HG03159 (cell line): ENCODE data around the gene STAT2.
A peak's percentile ranks its signal among the peaks of the same experiment; 100 is the strongest.
"Not testable (repeated sequence)": the region's sequence is repeated elsewhere in the genome, so short reads cannot be mapped to it uniquely, and the experiment has no call there.

Experiments
- ATAC-seq: cut with Tn5 transposase; IDR thresholded peaks from one replicate; pipeline ENCODE4 v1.9.1; 2021; ENCODE audit warnings: mild to moderate bottlenecking, moderate library complexity; ENCODE audit not compliant: unreplicated experiment

The STAT2 gene

DNA sequence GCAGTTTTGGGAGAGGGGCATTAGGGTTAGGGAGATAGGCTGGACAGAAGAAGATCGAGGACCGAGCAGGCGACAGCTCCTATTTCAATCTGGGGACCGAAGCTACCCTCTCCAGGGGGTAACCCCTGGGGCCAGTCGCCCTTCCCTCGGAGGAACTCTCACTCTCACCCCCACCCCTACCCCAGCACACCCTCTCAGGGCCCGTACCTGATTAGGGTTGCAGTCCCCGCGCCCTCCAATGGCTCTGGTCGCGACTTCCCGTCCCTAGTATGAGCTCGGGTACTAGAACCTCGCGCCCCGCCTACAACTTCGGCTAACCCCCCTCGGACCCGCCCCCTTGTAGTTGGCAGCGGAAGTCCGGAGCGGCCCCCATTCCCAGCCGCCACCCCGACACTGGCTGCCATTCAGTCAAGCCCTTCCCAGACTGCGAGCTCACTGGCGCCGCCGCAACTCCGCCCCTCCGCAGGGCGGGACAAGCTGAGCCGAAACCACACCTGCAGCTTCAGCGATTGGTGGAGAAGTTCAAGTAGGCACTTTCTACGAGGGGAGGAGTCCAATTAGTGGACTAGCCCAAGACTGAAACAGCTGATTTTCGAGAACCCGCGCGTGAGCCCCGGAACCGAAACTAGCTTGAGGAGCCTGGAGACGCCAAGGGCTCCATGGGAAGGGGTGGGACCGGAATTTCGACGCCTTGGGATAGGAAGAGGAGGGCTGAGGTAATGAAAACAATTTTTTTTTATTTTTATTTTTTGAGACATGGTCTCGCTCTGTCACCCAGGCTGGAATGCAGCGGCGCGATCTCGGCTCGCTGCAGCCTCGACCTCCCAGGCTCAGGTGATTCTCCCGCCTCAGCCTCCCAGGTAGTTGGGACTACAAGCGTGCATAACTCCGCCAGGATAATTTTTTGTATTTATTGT, at the start of gene STAT2:
Gene STAT2 (minus strand): TSS at position 257 of the 917 bp plus-strand sequence. CDS start 3,536 bp downstream, outside the sequence.
- ATAC-seq: peak; percentile 95

- ATAC-seq: no peak
These were observed 49.0 kb upstream of the STAT2 start for GRCh38 chr12:56408799-56409417.

GRCh38 chr12:56404227-56404626, 44.3 kb upstream of the STAT2 start:
- not testable (repeated sequence) for ATAC-seq

- not testable (repeated sequence) for ATAC-seq
These were observed 41.7 kb upstream of the STAT2 start for GRCh38 chr12:56401612-56402011.

DNA sequence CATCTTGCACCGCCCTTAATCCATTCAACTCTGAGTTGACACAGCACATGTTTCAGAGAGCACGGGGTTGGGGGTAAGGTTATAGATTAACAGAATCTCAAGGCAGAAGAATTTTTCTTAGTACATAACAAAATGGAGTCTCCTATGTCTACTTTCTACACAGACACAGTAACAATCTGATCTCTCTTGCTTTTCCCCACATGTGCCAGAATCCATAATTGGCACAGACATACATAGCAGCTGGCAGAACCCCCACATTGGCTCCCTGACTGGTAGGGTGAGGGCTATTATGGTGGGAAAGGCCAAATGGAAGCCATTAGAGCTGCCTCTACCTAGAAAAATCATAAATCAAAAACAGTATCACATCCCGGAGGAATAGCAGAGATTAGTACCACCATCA, 41.2 kb upstream of the STAT2 start:
- ATAC-seq: not testable (repeated sequence)

- ATAC-seq: not testable (repeated sequence)
These were observed 39.6 kb upstream of the STAT2 start for GRCh38 chr12:56399466-56399865.

DNA sequence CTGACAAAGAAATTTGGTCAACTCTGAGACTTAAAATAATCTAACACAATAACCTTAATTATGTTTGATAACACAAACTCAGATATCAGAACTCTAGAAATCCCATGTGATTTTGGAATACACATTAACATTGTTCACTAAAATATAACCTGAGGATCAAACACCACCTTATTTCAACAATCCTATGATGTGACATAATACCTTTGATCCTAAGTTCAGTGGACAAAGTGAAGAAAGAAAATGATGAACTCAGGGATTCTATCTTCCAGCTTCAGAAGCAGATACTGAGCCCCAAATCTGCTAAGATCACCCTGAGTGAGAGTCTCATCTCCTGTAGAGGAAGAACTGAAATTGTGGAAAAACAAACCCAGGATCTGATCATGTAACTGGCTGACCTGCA, 38.4 kb upstream of the STAT2 start:
- no peak for ATAC-seq

- ATAC-seq: no peak
These were observed 32.4 kb upstream of the STAT2 start for GRCh38 chr12:56392331-56392730.

GRCh38 chr12:56391721-56392120, 31.8 kb upstream of the STAT2 start:
- ATAC-seq: no peak

GRCh38 chr12:56389412-56389811, 29.5 kb upstream of the STAT2 start:
- ATAC-seq: no peak

- ATAC-seq: no peak
These were observed 27.3 kb upstream of the STAT2 start for GRCh38 chr12:56387152-56387736.

- no peak for ATAC-seq
These were observed 26.0 kb upstream of the STAT2 start for GRCh38 chr12:56385873-56386272.

DNA sequence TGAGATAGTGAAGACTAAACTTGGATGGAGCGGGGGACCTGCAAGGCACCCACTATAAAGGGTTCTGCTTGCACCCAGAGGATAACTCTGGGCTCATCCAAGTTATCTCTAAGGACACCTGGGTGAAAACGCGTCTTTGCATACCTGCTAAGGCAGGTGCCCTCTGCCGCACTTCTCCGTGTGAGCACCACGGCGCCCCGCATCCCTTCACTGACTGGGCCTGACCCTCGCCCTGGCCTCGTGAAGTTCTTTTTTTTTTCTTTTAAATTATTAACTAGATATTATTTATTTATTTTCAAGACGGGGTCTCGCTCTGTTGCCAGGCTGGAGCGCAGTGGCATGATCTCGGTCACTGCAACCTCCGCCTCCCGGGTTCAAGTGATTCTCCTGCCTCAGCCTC, 22.7 kb upstream of the STAT2 start:
- no peak for ATAC-seq

DNA sequence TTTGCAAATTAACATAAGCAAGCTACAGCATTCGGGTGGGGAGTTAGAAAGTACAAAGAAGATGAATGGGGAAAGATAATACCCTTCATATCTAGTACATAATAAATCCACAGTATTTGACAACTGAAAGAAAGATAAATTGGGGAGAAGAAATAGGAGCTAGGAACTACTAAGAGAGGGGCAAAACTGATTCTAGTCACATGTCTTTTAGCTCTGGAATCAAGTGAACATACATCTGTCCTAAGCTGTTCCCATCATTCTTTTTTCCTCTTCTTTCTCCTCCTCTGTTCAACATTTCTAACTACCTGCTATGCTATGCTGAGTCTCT, 18.0 kb upstream of the STAT2 start:
- no peak for ATAC-seq

DNA sequence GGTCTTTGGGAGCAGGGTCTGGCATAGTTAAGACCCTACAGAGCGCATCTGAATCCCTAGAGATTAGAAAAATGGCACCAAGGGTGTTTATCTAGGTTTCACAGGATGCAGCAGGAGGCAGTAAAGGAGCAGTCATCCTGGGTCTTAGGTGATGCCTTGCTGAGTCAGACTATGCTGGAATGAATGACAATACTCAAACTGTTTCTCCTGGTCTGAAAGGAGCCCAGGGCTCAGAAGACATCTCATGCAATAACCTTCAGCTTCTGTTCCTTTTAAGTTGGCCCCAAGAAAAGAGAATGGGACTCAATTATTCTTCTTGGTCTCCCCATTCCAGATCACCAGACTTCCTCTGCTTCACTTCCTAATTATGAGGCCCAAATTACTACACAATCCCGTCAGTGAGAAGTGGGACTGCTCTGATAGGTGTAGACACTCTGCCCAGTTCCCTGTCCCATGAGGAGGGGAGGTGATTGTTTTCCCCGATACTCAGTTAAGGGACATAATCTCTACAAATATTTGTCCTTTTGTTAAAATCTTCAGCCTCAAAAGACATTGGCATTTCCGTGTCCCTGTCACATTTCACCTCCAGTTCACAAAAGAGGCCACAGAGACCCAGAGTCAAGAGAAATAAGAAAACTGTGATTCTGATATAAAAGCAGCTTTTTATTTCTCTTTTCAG, 17.5 kb upstream of the STAT2 start:
- ATAC-seq: no peak

DNA sequence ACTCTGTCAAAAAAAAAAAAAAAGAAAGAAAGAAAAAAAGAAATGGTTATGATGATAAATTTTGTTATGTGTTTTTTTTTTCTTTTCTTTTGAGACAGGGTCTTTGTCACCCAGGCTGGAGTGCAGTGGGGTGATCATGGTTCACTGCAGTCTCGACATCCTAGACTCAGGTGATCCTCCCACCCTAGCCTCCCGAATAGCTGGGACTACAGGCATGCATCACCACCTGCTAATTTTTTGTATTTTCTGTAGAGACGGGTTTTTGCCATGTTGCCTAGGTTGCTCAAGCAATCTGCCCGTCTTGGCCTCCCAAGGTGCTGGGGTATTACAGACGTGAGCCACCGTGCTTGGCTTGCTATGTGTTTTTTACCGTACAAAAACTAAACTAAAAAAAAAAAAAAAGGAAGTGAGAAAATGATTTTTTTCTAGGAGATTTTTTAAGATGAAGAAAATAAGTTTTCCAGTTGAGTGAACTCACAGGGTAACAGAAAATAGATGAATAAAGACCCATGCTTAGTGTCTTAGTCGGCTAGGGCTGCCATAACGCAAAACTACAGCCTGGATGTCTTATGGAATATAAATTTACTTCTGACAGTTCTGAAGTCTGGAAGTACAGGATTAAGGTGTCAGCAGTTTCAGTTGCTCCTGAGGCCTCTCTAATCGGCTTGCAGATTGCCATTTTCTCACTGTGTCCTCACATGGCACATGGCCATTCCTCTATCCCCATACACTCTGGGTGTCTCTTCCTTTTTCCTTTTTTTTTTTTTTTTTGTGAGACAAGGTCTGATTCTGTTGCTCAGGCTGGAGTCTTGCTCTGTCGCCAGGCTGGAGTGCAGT, 15.9 kb upstream of the STAT2 start:
- ATAC-seq: peak; percentile 74

- peak; percentile 37 for ATAC-seq
These were observed 15.1 kb upstream of the STAT2 start for GRCh38 chr12:56374726-56375597.

DNA sequence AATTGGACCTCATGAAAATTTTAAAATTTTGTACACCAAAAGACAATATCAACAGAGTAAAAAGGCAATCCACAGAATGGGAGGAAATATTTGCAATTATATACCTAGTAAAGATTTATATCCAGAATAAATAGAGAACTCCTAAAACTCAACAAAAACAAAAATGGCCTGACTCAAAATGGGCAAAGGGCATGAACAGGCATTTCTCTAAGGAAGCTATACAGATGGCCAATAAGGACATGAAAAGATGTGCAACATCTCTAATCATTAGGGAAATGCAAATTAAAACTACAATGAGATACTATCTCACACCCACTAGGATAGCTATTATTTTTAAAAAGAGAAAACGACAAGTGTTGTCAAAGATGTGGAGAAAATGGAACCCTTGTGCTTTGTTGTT, 13.6 kb upstream of the STAT2 start:
- ATAC-seq: no peak

DNA sequence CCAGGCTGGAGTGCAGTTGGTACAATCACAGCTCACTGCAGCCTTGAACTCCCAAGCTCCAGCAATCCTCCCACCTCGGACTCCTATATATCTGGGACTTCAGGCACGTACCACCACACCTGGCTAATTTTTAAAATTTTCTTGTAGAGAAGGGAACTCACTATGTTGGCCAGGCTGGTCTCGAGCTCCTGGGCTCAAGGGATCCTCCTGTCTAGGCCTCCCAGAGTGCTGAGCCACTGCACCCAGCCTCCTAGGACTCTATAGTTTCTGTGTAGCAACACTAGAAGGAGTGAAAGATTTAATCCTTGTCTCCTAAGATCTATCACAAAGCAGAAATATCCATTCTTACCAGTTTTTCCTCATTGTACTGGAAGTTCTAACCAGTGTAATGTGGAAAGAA, 7.0 kb upstream of the STAT2 start:
- ATAC-seq: no peak
